GM20000 (cell line): ENCODE data around the gene CAMK4.

Source experiments
- DNase-seq: peaks from one replicate; pipeline ENCODE4 v3.0.0; 2012; ENCODE audit warnings: low spot score
- TF ChIP-seq, protein P1 (sequence below): IDR thresholded peaks from 2 replicates; pipeline ENCODE4 v1.5.1; 2012; ENCODE audit warnings: mild to moderate bottlenecking, control low read depth; ENCODE audit errors: extremely low read depth, missing control alignments

Gene CAMK4

GRCh38 chr5:111532886-111533582 is 308.9 kb downstream of the CAMK4 start:
- TF ChIP-seq, protein P1, sequence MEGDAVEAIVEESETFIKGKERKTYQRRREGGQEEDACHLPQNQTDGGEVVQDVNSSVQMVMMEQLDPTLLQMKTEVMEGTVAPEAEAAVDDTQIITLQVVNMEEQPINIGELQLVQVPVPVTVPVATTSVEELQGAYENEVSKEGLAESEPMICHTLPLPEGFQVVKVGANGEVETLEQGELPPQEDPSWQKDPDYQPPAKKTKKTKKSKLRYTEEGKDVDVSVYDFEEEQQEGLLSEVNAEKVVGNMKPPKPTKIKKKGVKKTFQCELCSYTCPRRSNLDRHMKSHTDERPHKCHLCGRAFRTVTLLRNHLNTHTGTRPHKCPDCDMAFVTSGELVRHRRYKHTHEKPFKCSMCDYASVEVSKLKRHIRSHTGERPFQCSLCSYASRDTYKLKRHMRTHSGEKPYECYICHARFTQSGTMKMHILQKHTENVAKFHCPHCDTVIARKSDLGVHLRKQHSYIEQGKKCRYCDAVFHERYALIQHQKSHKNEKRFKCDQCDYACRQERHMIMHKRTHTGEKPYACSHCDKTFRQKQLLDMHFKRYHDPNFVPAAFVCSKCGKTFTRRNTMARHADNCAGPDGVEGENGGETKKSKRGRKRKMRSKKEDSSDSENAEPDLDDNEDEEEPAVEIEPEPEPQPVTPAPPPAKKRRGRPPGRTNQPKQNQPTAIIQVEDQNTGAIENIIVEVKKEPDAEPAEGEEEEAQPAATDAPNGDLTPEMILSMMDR, result no peak
- DNase-seq, result no peak

- TF ChIP-seq, protein P1, result no peak
Observed at GRCh38 chr5:111535879-111536549, 311.8 kb downstream of the CAMK4 start.

GRCh38 chr5:111537141-111538024 is 313.2 kb downstream of the CAMK4 start:
- TF ChIP-seq, protein P1, result no peak

More at GRCh38 chr5:111535879-111536549, 311.8 kb downstream of the CAMK4 start:
- DNase-seq, result no peak

More at GRCh38 chr5:111537141-111538024, 313.2 kb downstream of the CAMK4 start:
- no peak for DNase-seq
